ENCODE data around the gene PFN4. TPM values are rescaled to one million over a fixed set of nuclear protein-coding genes. Genes with fewer than 3 reads are reported as not detected.
"Not testable (repeated sequence)": the region's sequence is repeated elsewhere in the genome, so short reads cannot be mapped to it uniquely, and the experiment has no call there.

PFN4 gene
- total RNA-seq, 3 donors from 2014 or later (not counting 1 experiment from before 2014, with no cell fraction given): not detected

DNA sequence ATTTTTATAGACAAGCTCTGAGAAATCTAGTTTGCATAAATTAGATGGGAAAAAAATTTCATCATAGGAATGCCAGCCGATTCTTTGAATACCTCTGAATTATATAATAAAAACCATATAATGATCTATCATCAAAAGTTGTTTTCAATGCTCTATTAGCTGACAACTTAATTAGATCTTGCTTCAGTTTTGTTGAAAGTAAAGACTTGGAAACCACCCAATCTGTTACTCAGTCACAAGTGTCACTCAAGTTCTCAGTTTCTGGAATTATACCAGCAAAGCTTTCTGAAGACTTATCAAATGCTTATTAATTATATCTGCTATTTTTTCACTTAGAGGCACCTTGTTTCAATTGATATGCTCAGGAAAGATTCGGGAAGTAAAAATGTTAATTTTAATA is 21.1 kb downstream of the PFN4 start:
- peaks cover 7% of the 10 kb centered on the region for H3K36me3 Mint-ChIP-seq
- Histone ChIP-seq H3K27ac (ENCODE audit: low read length) (no peak overlapping the region), H3K36me3 (ENCODE audit: control insufficient read depth, insufficient read depth, low read length) (no peaks in the 10 kb centered on the region), H3K4me1 (ENCODE audit: control insufficient read depth, insufficient read depth, low read length) (no peaks in the 10 kb centered on the region), H3K27me3 (ENCODE audit: control insufficient read depth, insufficient read depth, low read length) (no peaks in the 10 kb centered on the region), H3K4me3 (ENCODE audit: low read length) (no peak overlapping the region), H3K9me3 (ENCODE audit: control insufficient read depth, insufficient read depth, low read length) (no peaks in the 10 kb centered on the region)
- peaks cover 0 to 7% of the 10 kb centered on the region in 2 donors for H3K9me3 Mint-ChIP-seq
- WGBS (ENCODE audit: insufficient coverage): no CpG with 5 or more reads among the region's 2 CpGs
- no peaks in the 10 kb centered on the region for H3K4me1 Mint-ChIP-seq
- no peaks in the 10 kb centered on the region for H3K27me3 Mint-ChIP-seq (ENCODE audit: low read depth in 2 of 2)
- H3K4me3 Mint-ChIP-seq: no peak overlapping the region
- H3K27ac Mint-ChIP-seq: no peak overlapping the region
- intact Hi-C loops (cut with micrococcal nuclease): no loop called here
- DNase-seq (no peak), ATAC-seq (no peak)
- TF ChIP-seq, protein P1, sequence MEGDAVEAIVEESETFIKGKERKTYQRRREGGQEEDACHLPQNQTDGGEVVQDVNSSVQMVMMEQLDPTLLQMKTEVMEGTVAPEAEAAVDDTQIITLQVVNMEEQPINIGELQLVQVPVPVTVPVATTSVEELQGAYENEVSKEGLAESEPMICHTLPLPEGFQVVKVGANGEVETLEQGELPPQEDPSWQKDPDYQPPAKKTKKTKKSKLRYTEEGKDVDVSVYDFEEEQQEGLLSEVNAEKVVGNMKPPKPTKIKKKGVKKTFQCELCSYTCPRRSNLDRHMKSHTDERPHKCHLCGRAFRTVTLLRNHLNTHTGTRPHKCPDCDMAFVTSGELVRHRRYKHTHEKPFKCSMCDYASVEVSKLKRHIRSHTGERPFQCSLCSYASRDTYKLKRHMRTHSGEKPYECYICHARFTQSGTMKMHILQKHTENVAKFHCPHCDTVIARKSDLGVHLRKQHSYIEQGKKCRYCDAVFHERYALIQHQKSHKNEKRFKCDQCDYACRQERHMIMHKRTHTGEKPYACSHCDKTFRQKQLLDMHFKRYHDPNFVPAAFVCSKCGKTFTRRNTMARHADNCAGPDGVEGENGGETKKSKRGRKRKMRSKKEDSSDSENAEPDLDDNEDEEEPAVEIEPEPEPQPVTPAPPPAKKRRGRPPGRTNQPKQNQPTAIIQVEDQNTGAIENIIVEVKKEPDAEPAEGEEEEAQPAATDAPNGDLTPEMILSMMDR (IDR thresholded peaks at IDR 0.05): no peak

DNA sequence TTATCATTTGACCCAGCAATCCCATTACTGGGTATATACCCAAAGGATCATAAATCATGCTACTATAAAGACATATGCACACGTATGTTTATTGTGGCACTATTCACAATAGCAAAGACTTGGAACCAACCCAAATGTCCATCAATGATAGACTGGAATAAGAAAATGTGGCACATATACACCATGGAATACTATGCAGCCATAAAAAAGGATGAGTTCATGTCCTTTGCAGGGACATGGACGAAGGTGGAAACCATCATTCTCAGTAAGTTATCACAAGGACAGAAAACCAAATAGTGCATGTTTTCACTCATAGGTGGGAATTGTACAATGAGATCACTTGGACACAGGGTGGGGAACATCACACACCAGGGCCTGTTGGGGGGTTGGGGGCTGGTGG is 22.4 kb downstream of the PFN4 start:
- peaks cover 12% of the 10 kb centered on the region for H3K36me3 Mint-ChIP-seq
- H3K4me3 Mint-ChIP-seq; intact Hi-C loops (cut with micrococcal nuclease); H3K4me1 Mint-ChIP-seq; H3K36me3 ChIP-seq (ENCODE audit: control insufficient read depth, insufficient read depth, low read length); H3K27me3 Mint-ChIP-seq (ENCODE audit: low read depth in 2 of 2); H3K27ac ChIP-seq (ENCODE audit: low read length); ATAC-seq; H3K4me3 ChIP-seq (ENCODE audit: low read length); H3K4me1 ChIP-seq (ENCODE audit: control insufficient read depth, insufficient read depth, low read length); DNase-seq; H3K27ac Mint-ChIP-seq; H3K27me3 ChIP-seq (ENCODE audit: control insufficient read depth, insufficient read depth, low read length); H3K9me3 ChIP-seq (ENCODE audit: control insufficient read depth, insufficient read depth, low read length); H3K9me3 Mint-ChIP-seq: not testable (repeated sequence)
- 90% methylated on average over 1 of the region's 2 CpGs for WGBS (ENCODE audit: insufficient coverage)

DNA sequence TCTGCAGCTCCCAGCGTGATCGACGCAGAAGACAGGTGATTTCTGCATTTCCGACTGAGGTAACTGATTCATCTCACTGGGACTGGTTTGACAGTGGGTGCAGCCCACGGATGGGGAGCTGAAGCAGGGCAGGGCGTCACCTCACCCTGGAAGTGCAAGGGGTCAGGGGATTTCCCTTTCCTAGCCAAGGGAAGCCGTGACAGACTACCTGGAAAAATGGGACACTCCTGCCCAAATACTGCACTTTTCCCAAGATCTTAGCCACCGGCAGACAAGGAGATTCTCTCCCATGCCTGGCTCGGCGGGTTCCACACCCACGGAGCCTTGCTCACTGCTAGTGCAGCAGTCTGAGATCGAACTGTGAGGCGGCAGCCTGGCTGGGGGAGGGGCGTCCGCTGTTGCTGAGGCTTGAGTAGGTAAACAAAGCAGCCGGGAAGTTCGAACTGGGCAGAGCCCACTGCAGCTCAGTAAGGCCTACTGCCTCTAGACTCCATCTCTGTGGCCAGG is 27.9 kb downstream of the PFN4 start:
- H3K9me3 ChIP-seq (ENCODE audit: control insufficient read depth, insufficient read depth, low read length); H3K36me3 Mint-ChIP-seq; intact Hi-C loops (cut with micrococcal nuclease); ATAC-seq; H3K4me3 Mint-ChIP-seq; DNase-seq; H3K4me3 ChIP-seq (ENCODE audit: low read length); H3K4me1 ChIP-seq (ENCODE audit: control insufficient read depth, insufficient read depth, low read length); H3K36me3 ChIP-seq (ENCODE audit: control insufficient read depth, insufficient read depth, low read length); H3K27ac Mint-ChIP-seq; H3K9me3 Mint-ChIP-seq; H3K27ac ChIP-seq (ENCODE audit: low read length); H3K27me3 ChIP-seq (ENCODE audit: control insufficient read depth, insufficient read depth, low read length); H3K4me1 Mint-ChIP-seq; H3K27me3 Mint-ChIP-seq (ENCODE audit: low read depth in 2 of 2): not testable (repeated sequence)
- 96% methylated on average over 17 of the region's 17 CpGs for WGBS (ENCODE audit: insufficient coverage)

DNA sequence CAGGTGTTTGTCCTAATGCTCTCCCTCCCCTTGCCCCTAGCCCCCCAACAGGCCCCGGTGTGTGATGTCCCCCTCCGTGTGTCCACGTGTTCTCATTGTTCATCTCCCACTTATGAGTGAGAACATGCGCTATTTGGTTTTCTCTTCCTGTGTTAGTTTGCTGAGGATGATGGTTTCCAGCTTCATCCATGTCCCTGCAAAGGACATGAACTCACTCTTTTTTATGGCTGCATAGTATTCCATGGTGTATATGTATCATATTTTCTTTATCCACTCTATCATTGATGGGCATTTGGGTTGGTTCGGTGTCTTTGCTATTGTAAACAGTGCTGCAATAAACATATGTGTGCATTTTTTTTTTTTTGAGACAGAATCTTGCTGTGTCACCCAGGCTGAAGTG is 29.9 kb downstream of the PFN4 start:
- H3K36me3 Mint-ChIP-seq; H3K27ac Mint-ChIP-seq; H3K36me3 ChIP-seq (ENCODE audit: control insufficient read depth, insufficient read depth, low read length); H3K9me3 ChIP-seq (ENCODE audit: control insufficient read depth, insufficient read depth, low read length); H3K4me1 Mint-ChIP-seq; H3K27me3 ChIP-seq (ENCODE audit: control insufficient read depth, insufficient read depth, low read length); DNase-seq; intact Hi-C loops (cut with micrococcal nuclease); H3K9me3 Mint-ChIP-seq; H3K27ac ChIP-seq (ENCODE audit: low read length); H3K4me3 ChIP-seq (ENCODE audit: low read length); H3K4me1 ChIP-seq (ENCODE audit: control insufficient read depth, insufficient read depth, low read length); H3K4me3 Mint-ChIP-seq; H3K27me3 Mint-ChIP-seq (ENCODE audit: low read depth in 2 of 2); ATAC-seq: not testable (repeated sequence)
- no CpG with 5 or more reads among the region's 5 CpGs for WGBS (ENCODE audit: insufficient coverage)

DNA sequence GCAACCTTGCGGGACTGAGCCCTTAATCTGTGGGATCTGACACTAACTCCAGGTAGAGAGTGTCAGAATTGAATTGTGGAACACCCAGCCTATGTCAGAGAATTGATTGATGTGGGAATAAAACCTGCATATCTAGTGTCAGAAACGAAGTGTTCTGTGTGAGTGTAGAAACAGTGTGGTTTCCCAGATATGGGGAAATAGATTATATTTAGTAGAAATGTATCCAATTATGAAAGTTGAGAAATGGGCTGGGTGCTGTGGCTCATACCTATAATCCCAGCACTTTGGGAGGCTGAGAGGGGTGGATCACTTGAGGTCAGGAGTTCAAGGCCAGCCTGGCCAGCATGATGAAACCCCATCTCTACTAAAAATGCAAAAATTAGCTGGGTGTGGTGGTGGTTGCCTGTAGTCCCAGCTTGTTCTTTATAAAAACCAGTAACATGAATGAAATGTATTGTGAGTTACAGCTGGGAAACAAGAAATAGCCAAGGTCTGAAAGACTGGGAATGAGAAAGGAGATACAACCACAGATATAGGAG is 34.2 kb downstream of the PFN4 start:
- 82% methylated on average over 2 of the region's 2 CpGs for WGBS (ENCODE audit: insufficient coverage)
- ATAC-seq (no peak), DNase-seq (no peak)
- Histone ChIP-seq H3K4me3 (ENCODE audit: low read length) (no peak overlapping the region), H3K27me3 (ENCODE audit: control insufficient read depth, insufficient read depth, low read length) (no peaks in the 10 kb centered on the region), H3K9me3 (ENCODE audit: control insufficient read depth, insufficient read depth, low read length) (no peaks in the 10 kb centered on the region), H3K36me3 (ENCODE audit: control insufficient read depth, insufficient read depth, low read length) (no peaks in the 10 kb centered on the region), H3K4me1 (ENCODE audit: control insufficient read depth, insufficient read depth, low read length) (peaks cover 13% of the 10 kb centered on the region), H3K27ac (ENCODE audit: low read length) (no peak overlapping the region)
- TF ChIP-seq, protein P1 (IDR thresholded peaks at IDR 0.05): no peak
- intact Hi-C loops (cut with micrococcal nuclease): no loop called here
- Mint-ChIP-seq H3K27me3 (ENCODE audit: low read depth in 2 of 2) (no peaks in the 10 kb centered on the region), H3K36me3 (no peaks in the 10 kb centered on the region), H3K27ac (no peak overlapping the region), H3K4me1 (peaks cover 0 to 14% of the 10 kb centered on the region in 2 donors), H3K4me3 (no peak overlapping the region), H3K9me3 (no peaks in the 10 kb centered on the region)

All from natural killer cell (primary cell).